GM23338 (cell line): ENCODE data around the gene SDHA. TPM values are rescaled to one million over a fixed set of nuclear protein-coding genes. Genes with fewer than 3 reads are reported as not detected.

Experiments used
- ATAC-seq: fragments of 200-7000 bp; cut with Tn5 transposase; 3 replicates; pipeline ENCODE4 v1.9.1; 2020
- DNase-seq: peaks from one replicate; pipeline ENCODE4 v3.0.0-alpha.2; 2015; ENCODE audit warnings: low spot score
- H2AFZ ChIP-seq: fragments of 200-600 bp; sonication (generic); 2 replicates; pipeline ENCODE4 v1.8.0; 2016; ENCODE audit warnings: antibody characterized with exemption, mild to moderate bottlenecking, moderate library complexity
- H3F3A ChIP-seq: fragments of 200-600 bp; sonication (generic); replicated peaks from 2 replicates; pipeline ENCODE4 v1.8.0; 2017; ENCODE audit warnings: antibody characterized with exemption, mixed run types, low read depth
- H3K27ac ChIP-seq: fragments of 200-600 bp; sonication (generic); 2 replicates; pipeline ENCODE4 v1.6.1; 2016; ENCODE audit warnings: low read depth
- H3K27me3 ChIP-seq: fragments of 200-600 bp; sonication (generic); 2 replicates; pipeline ENCODE4 v1.8.0; 2016; ENCODE audit warnings: mild to moderate bottlenecking, mixed run types, moderate library complexity; ENCODE audit not compliant: insufficient read depth
- H3K36me3 ChIP-seq: fragments of 200-600 bp; sonication (generic); 2 replicates; pipeline ENCODE4 v1.8.0; 2016; ENCODE audit warnings: mild to moderate bottlenecking; ENCODE audit not compliant: insufficient read depth
- H3K4me1 ChIP-seq: fragments of 200-600 bp; sonication (generic); 2 replicates; pipeline ENCODE4 v1.8.0; 2016; ENCODE audit warnings: mild to moderate bottlenecking, moderate library complexity; ENCODE audit not compliant: insufficient read depth
- H3K4me2 ChIP-seq: fragments of 200-600 bp; sonication (generic); 2 replicates; pipeline ENCODE4 v1.7.1; 2017; ENCODE audit warnings: mixed run types
- H3K4me3 ChIP-seq: fragments of 200-600 bp; sonication (generic); 2 replicates; pipeline ENCODE4 v1.6.1; 2016; ENCODE audit warnings: mixed run types
- H3K79me2 ChIP-seq: fragments of 200-600 bp; sonication (generic); replicated peaks from 2 replicates; pipeline ENCODE4 v1.8.0; 2017; ENCODE audit warnings: mild to moderate bottlenecking; ENCODE audit not compliant: insufficient read depth
- H3K9me2 ChIP-seq: fragments of 200-600 bp; sonication (generic); 2 replicates; pipeline ENCODE4 v1.8.0; 2017; ENCODE audit not compliant: insufficient read depth
- H4K20me1 ChIP-seq: fragments of 200-600 bp; sonication (generic); replicated peaks from 2 replicates; pipeline ENCODE4 v1.8.0; 2017; ENCODE audit warnings: mild to moderate bottlenecking; ENCODE audit not compliant: insufficient read depth
- H3K27ac Mint-ChIP-seq: 2 replicates; pipeline ENCODE4 v1.8.0; 2020; ENCODE audit warnings: inconsistent platforms, mild to moderate bottlenecking, moderate library complexity, mixed read lengths
- H3K27me3 Mint-ChIP-seq: 3 replicates; pipeline ENCODE4 v1.8.0; 2022; ENCODE audit warnings: low read depth, mild to moderate bottlenecking, moderate library complexity, mixed read lengths, inconsistent platforms; ENCODE audit not compliant: insufficient read depth, poor library complexity
- H3K36me3 Mint-ChIP-seq: 3 replicates; pipeline ENCODE4 v1.8.0; 2021; ENCODE audit warnings: low read depth, mild to moderate bottlenecking, inconsistent platforms, moderate library complexity, mixed read lengths
- H3K4me1 Mint-ChIP-seq: 3 replicates; pipeline ENCODE4 v1.8.0; 2020; ENCODE audit warnings: mild to moderate bottlenecking, inconsistent platforms, mixed read lengths
- H3K4me3 Mint-ChIP-seq: 3 replicates; pipeline ENCODE4 v1.8.0; 2021; ENCODE audit warnings: moderate library complexity, mild to moderate bottlenecking, inconsistent platforms, mixed read lengths
- H3K9me3 Mint-ChIP-seq: 3 replicates; pipeline ENCODE4 v1.8.0; 2020; ENCODE audit warnings: moderate library complexity, mild to moderate bottlenecking, inconsistent platforms, mixed read lengths
- CREB1 ChIP-seq: fragments of 250-450 bp; sonication (Bioruptor Pico); IDR thresholded peaks from 2 replicates; pipeline ENCODE4 v1.5.0; 2020; ENCODE audit warnings: low read depth, mild to moderate bottlenecking, moderate library complexity
- ETS1 ChIP-seq: IDR thresholded peaks from 2 replicates; pipeline ENCODE4 v1.6.1; 2016; ENCODE audit warnings: antibody characterized with exemption
- EZH2 ChIP-seq: fragments of 200-600 bp; sonication (generic); IDR thresholded peaks from one replicate; pipeline ENCODE4 v1.8.0; 2017; ENCODE audit warnings: antibody characterized with exemption, mild to moderate bottlenecking, low read depth; ENCODE audit not compliant: unreplicated experiment
- JUNB ChIP-seq: IDR thresholded peaks from one replicate; pipeline ENCODE4 v1.6.1; 2016; ENCODE audit warnings: antibody characterized with exemption; ENCODE audit not compliant: unreplicated experiment
- NANOG ChIP-seq: IDR thresholded peaks from 2 replicates; pipeline ENCODE4 v1.6.1; 2016; ENCODE audit warnings: antibody characterized with exemption, borderline replicate concordance
- REST ChIP-seq: IDR thresholded peaks from one replicate; pipeline ENCODE4 v1.6.1; 2018; ENCODE audit warnings: antibody characterized with exemption; ENCODE audit not compliant: unreplicated experiment
- ZNF114 ChIP-seq: fragments of 250-450 bp; sonication (Bioruptor Pico); IDR thresholded peaks from 2 replicates; pipeline ENCODE4 v1.5.0; 2020; ENCODE audit warnings: mild to moderate bottlenecking, moderate library complexity
- ZNF331 ChIP-seq: fragments of 250-450 bp; sonication (Bioruptor Pico); IDR thresholded peaks from 2 replicates; pipeline ENCODE4 v1.5.0; 2020; ENCODE audit warnings: low read depth, mild to moderate bottlenecking, moderate library complexity
- polyA plus RNA-seq: library from polyadenylated mRNA; unstranded; fragments of >200 nt; fragmentation: Nextera tagmentation; extraction: Ambion mirVana; gene quantifications from 2 replicates; pipeline ENCODE4 v1.2.1, GENCODE V29; 2016
- total RNA-seq: library from RNA; depleted of rRNA; stranded (reverse); fragments of >200 nt; shearing (Covaris generic); gene quantifications from 2 replicates; pipeline ENCODE4 v1.2.3, GENCODE V29; 2014
- TF ChIP-seq, protein P1 (sequence below), 2 experiments: fragments of 200-600 bp in 1 of 2; sonication (generic) in 1 of 2; conservative IDR thresholded peaks; 2 replicates each; pipeline versions ENCODE4 v1.5.1 to v1.6.1; 2016 to 2017; ENCODE audit warnings: antibody characterized with exemption in 2 of 2, low read depth in 2 of 2, mild to moderate bottlenecking in 2 of 2, moderate library complexity in 1 of 2

SDHA gene
- total and polyA plus RNA-seq, 2 experiments from 2014 or later = 62.2 to 70.6 TPM

GRCh38 chr5:218457-219291, 554 bp downstream of the SDHA start:
- H3K27me3 ChIP-seq = no peaks in the 10 kb centered on the region
- peaks cover 63% of the 10 kb centered on the region for H3K79me2 ChIP-seq
- Mint-ChIP-seq H3K36me3 (peaks cover 28% of the 10 kb centered on the region), H3K4me1 (peaks cover 30% of the 10 kb centered on the region), H3K27me3 (peaks cover 9% of the 10 kb centered on the region), H3K27ac (no peak overlapping the region), H3K4me3 (peak overlapping the region; percentile 96), H3K9me3 (no peaks in the 10 kb centered on the region; the same call in 2 of the 3 replicates)
- H3K27ac ChIP-seq = no peak overlapping the region
- peaks cover 24% of the 10 kb centered on the region for H3K4me1 ChIP-seq
- H3F3A ChIP-seq = no peaks in the 10 kb centered on the region
- peak overlapping the region; percentile 76 for H3K4me2 ChIP-seq
- peak; percentile 62 for DNase-seq
- TF ChIP-seq ZNF331 (CRISPR knock-in tag) = no peak
- TF ChIP-seq, protein P1, sequence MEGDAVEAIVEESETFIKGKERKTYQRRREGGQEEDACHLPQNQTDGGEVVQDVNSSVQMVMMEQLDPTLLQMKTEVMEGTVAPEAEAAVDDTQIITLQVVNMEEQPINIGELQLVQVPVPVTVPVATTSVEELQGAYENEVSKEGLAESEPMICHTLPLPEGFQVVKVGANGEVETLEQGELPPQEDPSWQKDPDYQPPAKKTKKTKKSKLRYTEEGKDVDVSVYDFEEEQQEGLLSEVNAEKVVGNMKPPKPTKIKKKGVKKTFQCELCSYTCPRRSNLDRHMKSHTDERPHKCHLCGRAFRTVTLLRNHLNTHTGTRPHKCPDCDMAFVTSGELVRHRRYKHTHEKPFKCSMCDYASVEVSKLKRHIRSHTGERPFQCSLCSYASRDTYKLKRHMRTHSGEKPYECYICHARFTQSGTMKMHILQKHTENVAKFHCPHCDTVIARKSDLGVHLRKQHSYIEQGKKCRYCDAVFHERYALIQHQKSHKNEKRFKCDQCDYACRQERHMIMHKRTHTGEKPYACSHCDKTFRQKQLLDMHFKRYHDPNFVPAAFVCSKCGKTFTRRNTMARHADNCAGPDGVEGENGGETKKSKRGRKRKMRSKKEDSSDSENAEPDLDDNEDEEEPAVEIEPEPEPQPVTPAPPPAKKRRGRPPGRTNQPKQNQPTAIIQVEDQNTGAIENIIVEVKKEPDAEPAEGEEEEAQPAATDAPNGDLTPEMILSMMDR (conservative IDR thresholded peaks at IDR 0.05; ENCODE audit: low read depth in 2 of 2) = no peak
- TF ChIP-seq NANOG = no peak
- TF ChIP-seq ZNF114 (CRISPR knock-in tag) = no peak
- TF ChIP-seq CREB1 (CRISPR knock-in tag) = no peak
- TF ChIP-seq EZH2 = no peak
- TF ChIP-seq JUNB = no peak
- peaks cover 32% of the 10 kb centered on the region for H4K20me1 ChIP-seq
- H3K9me2 ChIP-seq = no peaks in the 10 kb centered on the region
- peak overlapping the region; percentile 84 for H3K4me3 ChIP-seq
- 0 out of 2 replicates have a peak, but pooled peaks cover 2% of the 10 kb centered on the region for H3K36me3 ChIP-seq
- peak; percentile 77 for ATAC-seq
- no peak overlapping the region for H2AFZ ChIP-seq

GRCh38 chr5:219460-219863, 1.3 kb downstream of the SDHA start:
- no peaks in the 10 kb centered on the region for H3K9me2 ChIP-seq
- no peaks in the 10 kb centered on the region for H3K27me3 ChIP-seq
- ATAC-seq (no peak), DNase-seq (no peak)
- H3K9me3 Mint-ChIP-seq = no peaks in the 10 kb centered on the region; the same call in 2 of the 3 replicates
- 0 out of 2 replicates have a peak, but pooled peaks cover 10% of the 10 kb centered on the region for H3K36me3 ChIP-seq
- peaks cover 61% of the 10 kb centered on the region for H3K79me2 ChIP-seq
- peaks cover 9% of the 10 kb centered on the region for H3K27me3 Mint-ChIP-seq
- H3K4me1 Mint-ChIP-seq = peaks cover 30% of the 10 kb centered on the region
- H3K27ac ChIP-seq = no peak overlapping the region
- H4K20me1 ChIP-seq = peaks cover 32% of the 10 kb centered on the region
- no peaks in the 10 kb centered on the region for H3F3A ChIP-seq
- peaks cover 24% of the 10 kb centered on the region for H3K4me1 ChIP-seq
- H2AFZ ChIP-seq = no peak overlapping the region
- no peak overlapping the region; the same call in 1 of the 2 replicates for H3K27ac Mint-ChIP-seq
- peak overlapping the region; percentile 96 for H3K4me3 Mint-ChIP-seq
- peaks cover 28% of the 10 kb centered on the region for H3K36me3 Mint-ChIP-seq
- H3K4me2 ChIP-seq = peak overlapping the region; percentile 76
- peak overlapping the region; percentile 84 for H3K4me3 ChIP-seq
- TF ChIP-seq CREB1 (CRISPR knock-in tag) (no peak), REST (no peak), ZNF114 (CRISPR knock-in tag) (no peak), EZH2 (no peak), ETS1 (no peak)
